ENCODE results near the gene MLNR.

The MLNR gene

GRCh38 chr13:49213997-49214916, 5.9 kb upstream of the MLNR start:
- FAIRE-seq (no peak), DNase-seq (ENCODE audit: insufficient read length) (no peak)
- TF ChIP-seq POLR2AphosphoS5 (IDR thresholded peaks at IDR 0.05; ENCODE audit: low read depth, low read length) (no peak), TAF1 (IDR thresholded peaks at IDR 0.05; ENCODE audit: borderline replicate concordance, low read depth, low read length) (no peak), POLR2A (IDR thresholded peaks at IDR 0.05; ENCODE audit: low read depth, low read length) (no peak)

GRCh38 chr13:49214917-49215376, 5.2 kb upstream of the MLNR start:
- DNase-seq (ENCODE audit: insufficient read length) (peak; percentile 19), FAIRE-seq (no peak)
- no peak for TF ChIP-seq POLR2AphosphoS5 (IDR thresholded peaks at IDR 0.05; ENCODE audit: low read depth, low read length)
- no peak for TF ChIP-seq POLR2A (IDR thresholded peaks at IDR 0.05; ENCODE audit: low read depth, low read length)
- no peak for TF ChIP-seq TAF1 (IDR thresholded peaks at IDR 0.05; ENCODE audit: borderline replicate concordance, low read depth, low read length)

GRCh38 chr13:49216334-49216733, 3.8 kb upstream of the MLNR start:
- DNase-seq (ENCODE audit: insufficient read length), result no peak
- no peak for FAIRE-seq
- TF ChIP-seq TAF1 (IDR thresholded peaks at IDR 0.05; ENCODE audit: borderline replicate concordance, low read depth, low read length), result no peak

- DNase-seq (ENCODE audit: insufficient read length), result no peak
- FAIRE-seq, result no peak
- no peak for TF ChIP-seq TAF1 (IDR thresholded peaks at IDR 0.05; ENCODE audit: borderline replicate concordance, low read depth, low read length)
- no peak for TF ChIP-seq POLR2AphosphoS5 (IDR thresholded peaks at IDR 0.05; ENCODE audit: low read depth, low read length)
- no peak for TF ChIP-seq POLR2A (IDR thresholded peaks at IDR 0.05; ENCODE audit: low read depth, low read length)
Measured at GRCh38 chr13:49217962-49218492, 2.1 kb upstream of the MLNR start.

- DNase-seq (ENCODE audit: insufficient read length) (no peak), FAIRE-seq (no peak)
- TF ChIP-seq TAF1 (IDR thresholded peaks at IDR 0.05; ENCODE audit: borderline replicate concordance, low read depth, low read length), result no peak
- no peak for TF ChIP-seq POLR2AphosphoS5 (IDR thresholded peaks at IDR 0.05; ENCODE audit: low read depth, low read length)
- no peak for TF ChIP-seq POLR2A (IDR thresholded peaks at IDR 0.05; ENCODE audit: low read depth, low read length)
Measured at GRCh38 chr13:49218493-49219051, 1.6 kb upstream of the MLNR start.

GRCh38 chr13:49219647-49220035, 497 bp upstream of the MLNR start:
- DNase-seq (ENCODE audit: insufficient read length) (peak; percentile 29), FAIRE-seq (no peak)
- no peak for TF ChIP-seq POLR2A (IDR thresholded peaks at IDR 0.05; ENCODE audit: low read depth, low read length)
- TF ChIP-seq POLR2AphosphoS5 (IDR thresholded peaks at IDR 0.05; ENCODE audit: low read depth, low read length), result no peak
- TF ChIP-seq TAF1 (IDR thresholded peaks at IDR 0.05; ENCODE audit: borderline replicate concordance, low read depth, low read length), result no peak

GRCh38 chr13:49220856-49221589, 885 bp downstream of the MLNR start:
- FAIRE-seq (no peak), DNase-seq (ENCODE audit: insufficient read length) (peak; percentile 20)
- TF ChIP-seq TAF1 (IDR thresholded peaks at IDR 0.05; ENCODE audit: borderline replicate concordance, low read depth, low read length) (no peak), POLR2AphosphoS5 (IDR thresholded peaks at IDR 0.05; ENCODE audit: low read depth, low read length) (no peak), POLR2A (IDR thresholded peaks at IDR 0.05; ENCODE audit: low read depth, low read length) (no peak)

- FAIRE-seq (no peak), DNase-seq (ENCODE audit: insufficient read length) (no peak)
- no peak for TF ChIP-seq POLR2A (IDR thresholded peaks at IDR 0.05; ENCODE audit: low read depth, low read length)
- TF ChIP-seq POLR2AphosphoS5 (IDR thresholded peaks at IDR 0.05; ENCODE audit: low read depth, low read length), result no peak
- TF ChIP-seq TAF1 (IDR thresholded peaks at IDR 0.05; ENCODE audit: borderline replicate concordance, low read depth, low read length), result no peak
Measured at GRCh38 chr13:49221590-49221965, 1.4 kb downstream of the MLNR start.

- no peak for TF ChIP-seq TAF1 (IDR thresholded peaks at IDR 0.05; ENCODE audit: borderline replicate concordance, low read depth, low read length)
- TF ChIP-seq POLR2AphosphoS5 (IDR thresholded peaks at IDR 0.05; ENCODE audit: low read depth, low read length), result no peak
- TF ChIP-seq POLR2A (IDR thresholded peaks at IDR 0.05; ENCODE audit: low read depth, low read length), result no peak
- no peak for DNase-seq (ENCODE audit: insufficient read length)
- FAIRE-seq, result no peak
Measured at GRCh38 chr13:49225223-49226042, 5.3 kb downstream of the MLNR start.

- TF ChIP-seq TAF1 (IDR thresholded peaks at IDR 0.05; ENCODE audit: borderline replicate concordance, low read depth, low read length) (no peak), POLR2AphosphoS5 (IDR thresholded peaks at IDR 0.05; ENCODE audit: low read depth, low read length) (no peak), POLR2A (IDR thresholded peaks at IDR 0.05; ENCODE audit: low read depth, low read length) (no peak)
- DNase-seq (ENCODE audit: insufficient read length) (no peak), FAIRE-seq (no peak)
Measured at GRCh38 chr13:49226613-49227012, 6.5 kb downstream of the MLNR start.

Data from GM12892 (cell line).